OCI-LY7 (cell line): ENCODE measurements around the gene EFNA3. TPM values are rescaled to one million over a fixed set of nuclear protein-coding genes. Genes with fewer than 3 reads are reported as not detected.
A peak's percentile ranks its signal among the peaks of the same experiment; 100 is the strongest.

ENCODE experiments used
- BruUV-seq: library from RNA; stranded (reverse); fragments of 400-500 nt; replicated peaks from 2 replicates; lab custom pipeline; 2021; lab: Mats Ljungman, UMichigan
- CTCF ChIA-PET: fragments of 300-600 bp; sonication (Branson Sonifier 250); formaldehyde crosslinking; loops from one replicate; lab custom pipeline; 2022; ENCODE audit warnings: antibody characterized with exemption; ENCODE audit not compliant: unreplicated experiment; lab: Charles Lee
- POLR2A ChIA-PET: fragments of 300-600 bp; sonication (Branson Sonifier 250); formaldehyde crosslinking; loops from one replicate; lab custom pipeline; 2022; ENCODE audit warnings: antibody characterized with exemption; lab: Charles Lee
- DNase-seq: peaks from one replicate; pipeline ENCODE4 v3.0.0-alpha.2; 2015; ENCODE audit warnings: low spot score
- H2AFZ ChIP-seq: fragments of 200-600 bp; sonication (generic), shearing (Covaris generic); 2 replicates; pipeline ENCODE4 v1.6.1; 2014; ENCODE audit warnings: mild to moderate bottlenecking, antibody characterized with exemption, low read length, moderate library complexity
- H3K27ac ChIP-seq: fragments of 200-600 bp; sonication (generic); 2 replicates; pipeline ENCODE4 v1.5.1; 2014; ENCODE audit warnings: mixed run types, low read depth, mild to moderate bottlenecking, moderate library complexity, low read length, inconsistent platforms; ENCODE audit not compliant: poor library complexity, severe bottlenecking
- H3K36me3 ChIP-seq: fragments of 200-600 bp; sonication (generic); 2 replicates; pipeline ENCODE4 v1.6.1; 2014; ENCODE audit warnings: mild to moderate bottlenecking, antibody characterized with exemption, low read length, moderate library complexity, mixed read lengths; ENCODE audit not compliant: insufficient read depth
- H3K4me1 ChIP-seq: fragments of 200-600 bp; sonication (generic); 2 replicates; pipeline ENCODE4 v1.5.1; 2014; ENCODE audit warnings: mild to moderate bottlenecking, low read length; ENCODE audit not compliant: insufficient read depth, poor library complexity, severe bottlenecking
- H3K4me2 ChIP-seq: fragments of 200-600 bp; sonication (generic); 2 replicates; pipeline ENCODE4 v1.6.1; 2014; ENCODE audit warnings: mild to moderate bottlenecking, low read length
- H3K4me3 ChIP-seq: fragments of 200-600 bp; sonication (generic); 2 replicates; pipeline ENCODE4 v1.5.1; 2014; ENCODE audit warnings: mild to moderate bottlenecking, low read depth, low read length; ENCODE audit not compliant: poor library complexity, severe bottlenecking
- H3K79me2 ChIP-seq: fragments of 200-600 bp; sonication (generic); 2 replicates; pipeline ENCODE4 v1.6.1; 2016; ENCODE audit warnings: low read depth, mild to moderate bottlenecking, low read length, moderate library complexity, mixed read lengths; ENCODE audit not compliant: insufficient read depth
- H3K9me2 ChIP-seq: fragments of 200-600 bp; sonication (generic); 2 replicates; pipeline ENCODE4 v1.6.1; 2016; ENCODE audit warnings: mild to moderate bottlenecking, low read length, mixed read lengths; ENCODE audit not compliant: insufficient read depth
- H3K9me3 ChIP-seq: fragments of 200-600 bp; sonication (generic); 2 replicates; pipeline ENCODE4 v1.6.1; 2014; ENCODE audit warnings: mild to moderate bottlenecking, mixed run types, low read length, mixed read lengths
- H4K20me1 ChIP-seq: fragments of 200-600 bp; sonication (generic); 2 replicates; pipeline ENCODE4 v1.6.1; 2014; ENCODE audit warnings: mild to moderate bottlenecking, antibody characterized with exemption, low read length, moderate library complexity, mixed read lengths; ENCODE audit not compliant: insufficient read depth
- EZH2phosphoT487 ChIP-seq: fragments of 200-600 bp; sonication (generic); IDR thresholded peaks from 2 replicates; pipeline ENCODE4 v1.6.1; 2018; ENCODE audit warnings: low read depth, borderline replicate concordance, mild to moderate bottlenecking, mixed run types, antibody characterized with exemption, low read length, moderate library complexity, mixed read lengths
- intact Hi-C: fragments of 100-400 bp; cut with micrococcal nuclease; formaldehyde crosslinking; loops from one replicate; pipeline ENCODE4 v1.10.0; 2022; ENCODE audit not compliant: unreplicated experiment
- total RNA-seq, 2 experiments: library from RNA; depleted of rRNA in 1 of 2; stranded (reverse); fragments of >200 nt in 1 of 2; shearing (Covaris generic) in 1 of 2; gene quantifications; 2 replicates each; pipeline ENCODE4 v1.2.3, GENCODE V29; 2014 to 2022
- TF ChIP-seq, protein P1 (sequence below): fragments of 200-600 bp; sonication (generic); conservative IDR thresholded peaks from 2 replicates; pipeline ENCODE4 v1.5.1; 2014; ENCODE audit warnings: mild to moderate bottlenecking, antibody characterized with exemption, low read length, moderate library complexity, mixed read lengths

The EFNA3 gene
- total RNA-seq, 2 experiments from 2014 or later = 6.7 to 10.8 TPM

DNA sequence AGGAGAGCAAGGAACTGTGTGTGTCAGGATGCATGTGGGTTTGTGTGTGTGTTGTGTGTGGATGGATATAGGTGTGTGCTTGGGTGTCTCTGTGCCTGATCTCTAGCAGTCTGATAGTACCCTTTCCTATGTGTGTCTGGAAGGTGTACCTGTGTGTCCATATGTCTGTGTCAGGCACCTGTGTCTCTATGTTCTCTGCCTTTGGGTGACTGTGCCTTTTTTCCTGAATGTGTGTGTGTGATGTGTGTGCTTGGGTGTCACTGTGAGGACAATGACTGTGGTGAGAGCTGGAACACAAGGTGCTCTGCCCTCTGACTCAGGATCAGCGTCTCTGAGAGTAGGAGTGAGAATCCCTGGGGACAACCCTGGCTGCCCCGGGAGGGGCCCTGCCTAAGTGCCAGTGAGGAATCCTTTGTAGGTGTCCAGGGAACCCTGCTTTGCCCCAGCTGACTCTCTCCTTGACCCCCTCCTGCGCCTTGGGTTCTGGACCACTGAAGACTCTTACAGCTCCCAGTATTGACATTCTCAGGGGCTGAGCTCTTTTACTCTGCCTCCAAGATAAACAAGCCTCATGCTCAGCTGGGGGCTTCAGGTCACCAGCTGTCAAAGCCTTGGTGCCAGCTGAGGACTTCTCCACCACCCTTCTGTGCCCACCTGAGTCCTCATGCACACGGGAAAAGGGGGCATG is 735 bp upstream of the EFNA3 start:
- Histone ChIP-seq H3K27ac (no peak overlapping the region), H2AFZ (no peak overlapping the region), H3K4me2 (no peak overlapping the region), H4K20me1 (no peaks in the 10 kb centered on the region), H3K9me3 (no peaks in the 10 kb centered on the region), H3K9me2 (no peaks in the 10 kb centered on the region), H3K79me2 (no peaks in the 10 kb centered on the region), H3K36me3 (no peaks in the 10 kb centered on the region), H3K4me3 (no peak overlapping the region), H3K4me1 (peaks cover 72% of the 10 kb centered on the region)
- BruUV-seq = no TSS peak
- DNase-seq = no peak
- ChIA-PET CTCF (no interaction called here), POLR2A (interaction anchor here (0.6 kb wide), 1 partner anchor 422 kb away, joined by 3 read pairs; no protein-coding TSS in a partner anchor)
- intact Hi-C loops = no loop called here
- TF ChIP-seq, protein P1, sequence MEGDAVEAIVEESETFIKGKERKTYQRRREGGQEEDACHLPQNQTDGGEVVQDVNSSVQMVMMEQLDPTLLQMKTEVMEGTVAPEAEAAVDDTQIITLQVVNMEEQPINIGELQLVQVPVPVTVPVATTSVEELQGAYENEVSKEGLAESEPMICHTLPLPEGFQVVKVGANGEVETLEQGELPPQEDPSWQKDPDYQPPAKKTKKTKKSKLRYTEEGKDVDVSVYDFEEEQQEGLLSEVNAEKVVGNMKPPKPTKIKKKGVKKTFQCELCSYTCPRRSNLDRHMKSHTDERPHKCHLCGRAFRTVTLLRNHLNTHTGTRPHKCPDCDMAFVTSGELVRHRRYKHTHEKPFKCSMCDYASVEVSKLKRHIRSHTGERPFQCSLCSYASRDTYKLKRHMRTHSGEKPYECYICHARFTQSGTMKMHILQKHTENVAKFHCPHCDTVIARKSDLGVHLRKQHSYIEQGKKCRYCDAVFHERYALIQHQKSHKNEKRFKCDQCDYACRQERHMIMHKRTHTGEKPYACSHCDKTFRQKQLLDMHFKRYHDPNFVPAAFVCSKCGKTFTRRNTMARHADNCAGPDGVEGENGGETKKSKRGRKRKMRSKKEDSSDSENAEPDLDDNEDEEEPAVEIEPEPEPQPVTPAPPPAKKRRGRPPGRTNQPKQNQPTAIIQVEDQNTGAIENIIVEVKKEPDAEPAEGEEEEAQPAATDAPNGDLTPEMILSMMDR = no peak
- no peak for TF ChIP-seq EZH2phosphoT487

DNA sequence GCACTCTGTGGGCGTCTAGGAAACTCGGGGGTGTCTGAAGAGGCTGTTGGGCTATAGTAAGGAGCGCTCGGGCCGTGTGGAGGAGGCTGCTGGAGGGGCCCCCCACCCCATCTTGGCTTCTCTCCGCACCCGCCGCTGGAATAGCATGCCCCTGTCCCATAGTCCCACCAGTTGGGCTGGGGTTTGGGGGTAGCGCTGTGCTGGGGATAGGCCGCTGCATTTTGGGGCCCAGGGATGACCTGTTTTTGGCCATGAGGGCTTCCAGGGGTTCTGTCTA is 511 bp downstream of the EFNA3 start:
- no peaks in the 10 kb centered on the region for H3K36me3 ChIP-seq
- CTCF ChIA-PET = interaction anchor here (0.7 kb wide), 1 partner anchor 91 kb away, joined by 4 read pairs; no protein-coding TSS in a partner anchor
- H3K4me3 ChIP-seq = peak overlapping the region; percentile 62
- peak overlapping the region; percentile 79 for H3K4me2 ChIP-seq
- no peak for DNase-seq
- no peaks in the 10 kb centered on the region for H3K9me3 ChIP-seq
- H3K9me2 ChIP-seq = no peaks in the 10 kb centered on the region
- BruUV-seq = no TSS peak
- POLR2A ChIA-PET = no interaction called here
- no peaks in the 10 kb centered on the region for H3K79me2 ChIP-seq
- intact Hi-C loops = no loop called here
- no peak overlapping the region for H2AFZ ChIP-seq
- H3K4me1 ChIP-seq = peaks cover 64% of the 10 kb centered on the region
- H4K20me1 ChIP-seq = no peaks in the 10 kb centered on the region
- TF ChIP-seq EZH2phosphoT487 = peak; percentile 78; the same call in 1 of the 2 replicates
- TF ChIP-seq, protein P1 = no peak
- H3K27ac ChIP-seq = no peak overlapping the region
